H9 (cell line): ENCODE data around the gene DUT. TPM values are rescaled to one million over a fixed set of nuclear protein-coding genes. Genes with fewer than 3 reads are reported as not detected.

Experiments
- DNase-seq: peaks from one replicate; pipeline ENCODE4 v3.0.0-alpha.2; 2017
- H2AFZ ChIP-seq: one replicate; pipeline ENCODE4 v1.6.1; 2013; ENCODE audit warnings: mild to moderate bottlenecking, low read length, control low read depth, moderate library complexity
- H2AK5ac ChIP-seq: 2 replicates; pipeline ENCODE4 v1.6.1; 2013; ENCODE audit warnings: low read length, control low read depth, mixed read lengths; ENCODE audit not compliant: insufficient read length
- H2BK120ac ChIP-seq: one replicate; pipeline ENCODE4 v1.6.1; 2013; ENCODE audit warnings: low read depth, mild to moderate bottlenecking, low read length, control low read depth, inconsistent platforms; ENCODE audit not compliant: poor library complexity, severe bottlenecking
- H2BK12ac ChIP-seq: 2 replicates; pipeline ENCODE4 v1.6.1; 2013; ENCODE audit warnings: low read length, control low read depth, mixed read lengths, low read depth; ENCODE audit not compliant: insufficient read length
- H2BK15ac ChIP-seq: 2 replicates; pipeline ENCODE4 v1.6.1; 2013; ENCODE audit warnings: low read depth, low read length, control low read depth
- H2BK20ac ChIP-seq: one replicate; pipeline ENCODE4 v1.6.1; 2013; ENCODE audit warnings: low read depth, mild to moderate bottlenecking, low read length, control low read depth, inconsistent platforms; ENCODE audit not compliant: poor library complexity, severe bottlenecking
- H2BK5ac ChIP-seq: 2 replicates; pipeline ENCODE4 v1.6.1; 2013; ENCODE audit warnings: low read length, control low read depth, mixed read lengths; ENCODE audit not compliant: insufficient read length
- H3K14ac ChIP-seq: 2 replicates; pipeline ENCODE4 v1.6.1; 2013; ENCODE audit warnings: low read length, control low read depth; ENCODE audit not compliant: insufficient read depth
- H3K18ac ChIP-seq: 2 replicates; pipeline ENCODE4 v1.6.1; 2013; ENCODE audit warnings: low read depth, mild to moderate bottlenecking, mixed read lengths, low read length, control low read depth; ENCODE audit not compliant: insufficient read length
- H3K23ac ChIP-seq: 2 replicates; pipeline ENCODE4 v1.6.1; 2013; ENCODE audit warnings: low read length, control low read depth, mixed read lengths, low read depth; ENCODE audit not compliant: insufficient read length
- H3K23me2 ChIP-seq: 2 replicates; pipeline ENCODE4 v1.6.1; 2013; ENCODE audit warnings: low read depth, mild to moderate bottlenecking, mixed read lengths, low read length, control low read depth; ENCODE audit not compliant: insufficient read length, poor library complexity, severe bottlenecking
- H3K27ac ChIP-seq: 2 replicates; pipeline ENCODE4 v1.5.1; 2013; ENCODE audit warnings: low read length, control low read depth, mixed read lengths, low read depth; ENCODE audit not compliant: insufficient read length
- H3K27me3 ChIP-seq: 2 replicates; pipeline ENCODE4 v1.6.1; 2013; ENCODE audit warnings: low read length, control low read depth, inconsistent platforms; ENCODE audit not compliant: insufficient read depth
- H3K4ac ChIP-seq: 2 replicates; pipeline ENCODE4 v1.6.1; 2013; ENCODE audit warnings: low read depth, mild to moderate bottlenecking, control low read depth, inconsistent platforms, low read length, moderate library complexity
- H3K4me1 ChIP-seq: 2 replicates; pipeline ENCODE4 v1.6.1; 2013; ENCODE audit warnings: low read length, control low read depth, inconsistent platforms; ENCODE audit not compliant: insufficient read depth
- H3K4me2 ChIP-seq: 2 replicates; pipeline ENCODE4 v1.6.1; 2013; ENCODE audit warnings: low read length, control low read depth, mixed read lengths; ENCODE audit not compliant: insufficient read length, insufficient read depth
- H3K56ac ChIP-seq: 2 replicates; pipeline ENCODE4 v1.6.1; 2013; ENCODE audit warnings: low read depth, mild to moderate bottlenecking, mixed read lengths, low read length, control low read depth; ENCODE audit not compliant: insufficient read length
- H3K79me1 ChIP-seq: 2 replicates; pipeline ENCODE4 v1.6.1; 2013; ENCODE audit warnings: low read depth, mild to moderate bottlenecking, moderate library complexity, low read length, control low read depth, inconsistent platforms; ENCODE audit not compliant: insufficient read depth, poor library complexity, severe bottlenecking
- H3K79me2 ChIP-seq: 2 replicates; pipeline ENCODE4 v1.6.1; 2013; ENCODE audit warnings: low read length, control low read depth, inconsistent platforms; ENCODE audit not compliant: insufficient read depth
- H3K9ac ChIP-seq: 2 replicates; pipeline ENCODE4 v1.6.1; 2013; ENCODE audit warnings: low read length, control low read depth, mixed read lengths; ENCODE audit not compliant: insufficient read length; ENCODE audit errors: extremely low read depth
- H3K9me3 ChIP-seq: one replicate; pipeline ENCODE4 v1.6.1; 2013; ENCODE audit warnings: low read depth, low read length, inconsistent platforms; ENCODE audit not compliant: control insufficient read depth
- H3T11ph ChIP-seq: one replicate; pipeline ENCODE4 v1.6.1; 2013; ENCODE audit warnings: mild to moderate bottlenecking, low read length, control low read depth, inconsistent platforms
- H4K20me1 ChIP-seq: one replicate; pipeline ENCODE4 v1.6.1; 2013; ENCODE audit not compliant: control insufficient read depth, insufficient read length, insufficient read depth
- H4K5ac ChIP-seq: 2 replicates; pipeline ENCODE4 v1.6.1; 2013; ENCODE audit warnings: low read depth, mild to moderate bottlenecking, mixed read lengths, low read length, control low read depth; ENCODE audit not compliant: insufficient read length
- H4K8ac ChIP-seq: replicated peaks from 2 replicates; pipeline ENCODE4 v1.6.1; 2013; ENCODE audit warnings: low read length, control low read depth, mixed read lengths, low read depth; ENCODE audit not compliant: insufficient read length
- H4K91ac ChIP-seq: 2 replicates; pipeline ENCODE4 v1.6.1; 2013; ENCODE audit warnings: low read depth, mild to moderate bottlenecking, moderate library complexity, mixed read lengths, low read length, control low read depth; ENCODE audit not compliant: insufficient read length
- H3K27ac Mint-ChIP-seq, 3 experiments: 2 replicates in 2 of 3; 3 replicates in 1 of 3; pipeline ENCODE4 v1.8.0; 2020 to 2021; ENCODE audit warnings: mixed read lengths in 3 of 3, mild to moderate bottlenecking in 1 of 3, moderate library complexity in 1 of 3
- H3K27me3 Mint-ChIP-seq: 2 replicates; pipeline ENCODE4 v1.8.0; 2021; ENCODE audit warnings: low read depth, mild to moderate bottlenecking, moderate library complexity, mixed read lengths
- H3K36me3 Mint-ChIP-seq, 3 experiments: 2 replicates in 2 of 3; 3 replicates in 1 of 3; pipeline ENCODE4 v1.8.0; 2020 to 2021; ENCODE audit warnings: low read depth in 3 of 3, mixed read lengths in 3 of 3; ENCODE audit not compliant: insufficient read depth in 1 of 3
- H3K4me1 Mint-ChIP-seq, 2 experiments: 2 replicates each; pipeline ENCODE4 v1.8.0; 2020; ENCODE audit warnings: mixed read lengths in 2 of 2
- H3K4me3 Mint-ChIP-seq, 2 experiments: 2 replicates in 1 of 2; 3 replicates in 1 of 2; pipeline ENCODE4 v1.8.0; 2020 to 2021; ENCODE audit warnings: mild to moderate bottlenecking in 2 of 2, mixed read lengths in 2 of 2, moderate library complexity in 1 of 2
- H3K9me3 Mint-ChIP-seq, 2 experiments: 2 replicates in 1 of 2; 3 replicates in 1 of 2; pipeline ENCODE4 v1.8.0; 2020; ENCODE audit warnings: mild to moderate bottlenecking in 2 of 2, mixed read lengths in 2 of 2, moderate library complexity in 1 of 2
- CTCF ChIP-seq: fragments of 200-600 bp; sonication (generic); conservative IDR thresholded peaks from 3 replicates; pipeline ENCODE4 v1.8.0; 2021; ENCODE audit warnings: antibody characterized with exemption, mild to moderate bottlenecking
- WGBS: extraction: QIAGEN DNeasy Blood & Tissue Kit; methylation state at CpG from one replicate; pipeline ENCODE4 v1.1.7; 2013; ENCODE audit warnings: missing lambda C conversion rate, low lambda C conversion rate, mixed read lengths; ENCODE audit not compliant: insufficient read length; ENCODE audit errors: extremely low coverage; 5-methylcytosine and 5-hydroxymethylcytosine counted together
- total RNA-seq: library from RNA; stranded (reverse); gene quantifications from 2 replicates; pipeline ENCODE4 v1.2.1, GENCODE V29; 2021

DUT gene
- total RNA-seq, 1 experiment from 2014 or later, result 137 TPM

DNA sequence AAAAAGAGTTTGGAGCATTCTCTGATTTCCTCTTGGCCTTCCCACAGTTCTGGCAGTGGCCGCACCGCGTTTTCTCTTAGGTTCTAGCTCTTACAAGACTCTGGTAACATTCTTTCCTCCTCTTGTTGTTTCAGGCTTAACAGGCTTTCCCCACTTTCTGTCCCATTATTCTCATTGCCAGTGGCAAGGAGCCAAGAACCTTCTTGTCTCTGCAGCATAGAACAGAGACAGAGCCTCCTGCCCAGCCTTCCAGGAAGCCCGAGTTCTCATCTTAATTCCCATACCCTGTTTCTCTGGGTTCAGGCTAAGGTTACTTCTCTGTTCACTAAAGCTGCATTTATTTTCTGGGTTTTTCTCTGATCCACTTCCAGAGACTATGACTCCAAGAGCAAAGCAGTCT, 61.1 kb downstream of the DUT start:
- no peak for TF ChIP-seq CTCF
- no peak overlapping the region for H2BK5ac ChIP-seq
- no peak overlapping the region for H3K4ac ChIP-seq
- H3K14ac ChIP-seq, result no peak overlapping the region
- no CpG with 5 or more reads among the region's 4 CpGs for WGBS
- no peaks in the 10 kb centered on the region for H3K4me1 ChIP-seq
- H4K91ac ChIP-seq, result no peak overlapping the region
- DNase-seq, result no peak
- H4K5ac ChIP-seq, result no peak overlapping the region
- no peak overlapping the region for H3K18ac ChIP-seq
- Mint-ChIP-seq H3K36me3 (no peaks in the 10 kb centered on the region), H3K27me3 (no peaks in the 10 kb centered on the region; the same call in 1 of the 2 replicates), H3K4me3 (no peak overlapping the region), H3K27ac (no peak overlapping the region), H3K9me3 (no peaks in the 10 kb centered on the region), H3K4me1 (no peaks in the 10 kb centered on the region)
- H3K9me3 ChIP-seq, result no peaks in the 10 kb centered on the region
- H3K27ac ChIP-seq, result no peak overlapping the region
- no peak overlapping the region for H4K8ac ChIP-seq
- no peak overlapping the region for H3T11ph ChIP-seq
- no peak overlapping the region for H2BK12ac ChIP-seq
- H4K20me1 ChIP-seq, result no peaks in the 10 kb centered on the region
- H3K23ac ChIP-seq, result no peak overlapping the region
- H3K23me2 ChIP-seq, result no peaks in the 10 kb centered on the region
- H2BK120ac ChIP-seq, result no peak overlapping the region
- H3K4me2 ChIP-seq, result no peak overlapping the region
- no peak overlapping the region for H3K56ac ChIP-seq
- no peak overlapping the region for H3K9ac ChIP-seq
- H2AK5ac ChIP-seq, result no peak overlapping the region
- H2BK20ac ChIP-seq, result no peak overlapping the region
- H3K27me3 ChIP-seq, result no peaks in the 10 kb centered on the region
- H2BK15ac ChIP-seq, result no peak overlapping the region
- H2AFZ ChIP-seq, result no peak overlapping the region
- no peaks in the 10 kb centered on the region for H3K79me2 ChIP-seq
- H3K79me1 ChIP-seq, result no peaks in the 10 kb centered on the region

Other genes starting within 250 kb of the DUT start
- not detected in 2 replicates for gene SLC24A5, start 210.4 kb upstream of the DUT start, total RNA-seq
- 77.5 and 85.2 TPM in 2 replicates for gene MYEF2, start 153.1 kb upstream of the DUT start, total RNA-seq
- 0.11 TPM in 2 replicates for gene CTXN2, start 139.8 kb upstream of the DUT start, total RNA-seq
- 0.04 and 0.07 TPM in 2 replicates for gene SLC12A1, start 125.1 kb upstream of the DUT start, total RNA-seq